HG03378 (cell line): ENCODE measurements around the gene SH3BP4.

Source experiments
- ATAC-seq: cut with Tn5 transposase; IDR thresholded peaks from one replicate; pipeline ENCODE4 v1.9.1; 2021; ENCODE audit warnings: mild to moderate bottlenecking, moderate library complexity; ENCODE audit not compliant: unreplicated experiment

SH3BP4 gene

GRCh38 chr2:234951664-234952269, at the start of gene SH3BP4:
TSS of gene SH3BP4 (plus strand) at chr2:234952017. CDS start at chr2:235035003, 82,986 bp downstream.
- no peak for ATAC-seq

- ATAC-seq = no peak
Observed at GRCh38 chr2:234904785-234905184, 47.0 kb upstream of the SH3BP4 start.

GRCh38 chr2:234905547-234906265, 46.1 kb upstream of the SH3BP4 start:
- no peak for ATAC-seq

- no peak for ATAC-seq
Observed at GRCh38 chr2:234910186-234910679, 41.6 kb upstream of the SH3BP4 start.

- no peak for ATAC-seq
Observed at GRCh38 chr2:234911271-234911670, 40.5 kb upstream of the SH3BP4 start.

- ATAC-seq = no peak
Observed at GRCh38 chr2:234912437-234912836, 39.4 kb upstream of the SH3BP4 start.

- no peak for ATAC-seq
Observed at GRCh38 chr2:234913208-234913626, 38.6 kb upstream of the SH3BP4 start.

GRCh38 chr2:234914371-234915154, 37.3 kb upstream of the SH3BP4 start:
- no peak for ATAC-seq

- no peak for ATAC-seq
Observed at GRCh38 chr2:234916674-234917073, 35.1 kb upstream of the SH3BP4 start.

GRCh38 chr2:234917211-234917975, 34.4 kb upstream of the SH3BP4 start:
- no peak for ATAC-seq

- no peak for ATAC-seq
Observed at GRCh38 chr2:234919711-234920110, 32.1 kb upstream of the SH3BP4 start.

GRCh38 chr2:234920836-234921235, 31.0 kb upstream of the SH3BP4 start:
- ATAC-seq = no peak

- ATAC-seq = no peak
Observed at GRCh38 chr2:234929002-234929401, 22.8 kb upstream of the SH3BP4 start.

- ATAC-seq = no peak
Observed at GRCh38 chr2:234930397-234930796, 21.4 kb upstream of the SH3BP4 start.

GRCh38 chr2:234931371-234931770, 20.4 kb upstream of the SH3BP4 start:
- no peak for ATAC-seq

- no peak for ATAC-seq
Observed at GRCh38 chr2:234932591-234933168, 19.1 kb upstream of the SH3BP4 start.

GRCh38 chr2:234935311-234935710, 16.5 kb upstream of the SH3BP4 start:
- ATAC-seq = no peak

GRCh38 chr2:234939576-234939975, 12.2 kb upstream of the SH3BP4 start:
- no peak for ATAC-seq

- ATAC-seq = no peak
Observed at GRCh38 chr2:234939996-234940395, 11.8 kb upstream of the SH3BP4 start.

GRCh38 chr2:234940527-234940926, 11.3 kb upstream of the SH3BP4 start:
- ATAC-seq = no peak
